ENCODE results near the gene NECTIN4.

DNA sequence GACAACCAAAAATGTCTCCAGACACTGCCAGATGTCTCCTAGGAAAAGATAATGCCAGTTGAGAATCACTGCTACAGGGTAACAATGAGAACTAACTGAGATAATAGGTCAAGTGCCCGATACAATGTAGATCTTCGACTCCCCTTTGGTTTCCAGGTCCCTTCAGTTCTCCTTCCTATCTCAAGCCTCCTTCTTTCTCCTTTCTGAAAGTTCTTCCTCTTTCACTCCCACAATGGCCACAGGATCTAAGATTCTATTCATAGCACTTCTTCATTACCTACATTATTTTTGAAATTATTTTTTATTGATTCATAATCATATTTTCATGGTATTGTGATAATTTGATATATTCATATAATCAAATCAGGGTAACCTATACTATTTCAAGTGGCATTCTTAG, 22.2 kb upstream of the NECTIN4 start:
- TF ChIP-seq RFX5 (IDR thresholded peaks at IDR 0.05; ENCODE audit: low read depth, low read length), result no peak
- no peak for TF ChIP-seq POLR2AphosphoS2 (IDR thresholded peaks at IDR 0.05; ENCODE audit: low read depth, low read length)
- no peak for TF ChIP-seq ATF7 (IDR thresholded peaks at IDR 0.05; ENCODE audit: low read depth)
- no peak for TF ChIP-seq POLR2AphosphoS5 (IDR thresholded peaks at IDR 0.05; ENCODE audit: low read length)
- no peak for TF ChIP-seq DPF2 (IDR thresholded peaks at IDR 0.05)
- TF ChIP-seq, protein P1, sequence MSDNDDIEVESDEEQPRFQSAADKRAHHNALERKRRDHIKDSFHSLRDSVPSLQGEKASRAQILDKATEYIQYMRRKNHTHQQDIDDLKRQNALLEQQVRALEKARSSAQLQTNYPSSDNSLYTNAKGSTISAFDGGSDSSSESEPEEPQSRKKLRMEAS (IDR thresholded peaks at IDR 0.05; ENCODE audit: low read depth, low read length), result no peak
- TF ChIP-seq, protein P2, sequence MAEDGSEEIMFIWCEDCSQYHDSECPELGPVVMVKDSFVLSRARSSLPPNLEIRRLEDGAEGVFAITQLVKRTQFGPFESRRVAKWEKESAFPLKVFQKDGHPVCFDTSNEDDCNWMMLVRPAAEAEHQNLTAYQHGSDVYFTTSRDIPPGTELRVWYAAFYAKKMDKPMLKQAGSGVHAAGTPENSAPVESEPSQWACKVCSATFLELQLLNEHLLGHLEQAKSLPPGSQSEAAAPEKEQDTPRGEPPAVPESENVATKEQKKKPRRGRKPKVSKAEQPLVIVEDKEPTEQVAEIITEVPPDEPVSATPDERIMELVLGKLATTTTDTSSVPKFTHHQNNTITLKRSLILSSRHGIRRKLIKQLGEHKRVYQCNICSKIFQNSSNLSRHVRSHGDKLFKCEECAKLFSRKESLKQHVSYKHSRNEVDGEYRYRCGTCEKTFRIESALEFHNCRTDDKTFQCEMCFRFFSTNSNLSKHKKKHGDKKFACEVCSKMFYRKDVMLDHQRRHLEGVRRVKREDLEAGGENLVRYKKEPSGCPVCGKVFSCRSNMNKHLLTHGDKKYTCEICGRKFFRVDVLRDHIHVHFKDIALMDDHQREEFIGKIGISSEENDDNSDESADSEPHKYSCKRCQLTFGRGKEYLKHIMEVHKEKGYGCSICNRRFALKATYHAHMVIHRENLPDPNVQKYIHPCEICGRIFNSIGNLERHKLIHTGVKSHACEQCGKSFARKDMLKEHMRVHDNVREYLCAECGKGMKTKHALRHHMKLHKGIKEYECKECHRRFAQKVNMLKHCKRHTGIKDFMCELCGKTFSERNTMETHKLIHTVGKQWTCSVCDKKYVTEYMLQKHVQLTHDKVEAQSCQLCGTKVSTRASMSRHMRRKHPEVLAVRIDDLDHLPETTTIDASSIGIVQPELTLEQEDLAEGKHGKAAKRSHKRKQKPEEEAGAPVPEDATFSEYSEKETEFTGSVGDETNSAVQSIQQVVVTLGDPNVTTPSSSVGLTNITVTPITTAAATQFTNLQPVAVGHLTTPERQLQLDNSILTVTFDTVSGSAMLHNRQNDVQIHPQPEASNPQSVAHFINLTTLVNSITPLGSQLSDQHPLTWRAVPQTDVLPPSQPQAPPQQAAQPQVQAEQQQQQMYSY (CRISPR knock-in tag; IDR thresholded peaks at IDR 0.05), result no peak
- TF ChIP-seq EP300 (IDR thresholded peaks at IDR 0.05; ENCODE audit: borderline replicate concordance in 1 of 2, control insufficient read depth in 1 of 2, low read depth in 2 of 2, low read length in 2 of 2), result no peak
- TF ChIP-seq, protein P3, sequence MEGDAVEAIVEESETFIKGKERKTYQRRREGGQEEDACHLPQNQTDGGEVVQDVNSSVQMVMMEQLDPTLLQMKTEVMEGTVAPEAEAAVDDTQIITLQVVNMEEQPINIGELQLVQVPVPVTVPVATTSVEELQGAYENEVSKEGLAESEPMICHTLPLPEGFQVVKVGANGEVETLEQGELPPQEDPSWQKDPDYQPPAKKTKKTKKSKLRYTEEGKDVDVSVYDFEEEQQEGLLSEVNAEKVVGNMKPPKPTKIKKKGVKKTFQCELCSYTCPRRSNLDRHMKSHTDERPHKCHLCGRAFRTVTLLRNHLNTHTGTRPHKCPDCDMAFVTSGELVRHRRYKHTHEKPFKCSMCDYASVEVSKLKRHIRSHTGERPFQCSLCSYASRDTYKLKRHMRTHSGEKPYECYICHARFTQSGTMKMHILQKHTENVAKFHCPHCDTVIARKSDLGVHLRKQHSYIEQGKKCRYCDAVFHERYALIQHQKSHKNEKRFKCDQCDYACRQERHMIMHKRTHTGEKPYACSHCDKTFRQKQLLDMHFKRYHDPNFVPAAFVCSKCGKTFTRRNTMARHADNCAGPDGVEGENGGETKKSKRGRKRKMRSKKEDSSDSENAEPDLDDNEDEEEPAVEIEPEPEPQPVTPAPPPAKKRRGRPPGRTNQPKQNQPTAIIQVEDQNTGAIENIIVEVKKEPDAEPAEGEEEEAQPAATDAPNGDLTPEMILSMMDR (IDR thresholded peaks at IDR 0.05 in 2 of 3, conservative IDR thresholded peaks at IDR 0.05 in 1 of 3; ENCODE audit: control insufficient read depth in 2 of 3, extremely low read depth in 1 of 3, insufficient read depth in 1 of 3, low read depth in 3 of 3, low read length in 3 of 3), result no peak
- TF ChIP-seq JUNB (IDR thresholded peaks at IDR 0.05), result no peak

Measured in GM12878 (cell line).